ENCODE measurements around the gene LRRTM4. TPM values are rescaled to one million over a fixed set of nuclear protein-coding genes. Genes with fewer than 3 reads are reported as not detected.

The LRRTM4 gene
- total RNA-seq, 1 experiment from 2014 or later, result 12.0 TPM

DNA sequence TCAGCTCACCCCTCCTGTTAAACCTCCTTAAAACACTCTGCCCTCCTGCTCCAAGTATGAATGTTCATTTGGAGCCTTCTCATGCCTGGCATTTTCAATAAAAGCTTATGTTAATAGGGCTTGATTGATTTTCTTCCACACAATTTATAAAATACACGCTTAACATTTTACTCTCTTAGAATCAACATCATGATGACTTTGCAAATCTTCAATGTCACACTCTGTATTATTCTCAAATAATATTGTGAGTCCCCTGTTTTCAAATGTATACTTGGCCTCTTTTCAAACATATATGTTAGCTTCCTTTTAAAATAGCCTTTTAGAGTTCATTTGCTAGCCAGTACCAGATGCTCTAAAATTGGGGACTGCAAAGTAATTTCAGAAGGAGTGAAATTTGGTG lies 520.3 kb downstream of the LRRTM4 start:
- Histone ChIP-seq H3K56ac (ENCODE audit: insufficient read length, low read depth, low read length) (no peak overlapping the region), H3K27ac (ENCODE audit: insufficient read length, low read depth, low read length) (no peak overlapping the region), H4K5ac (ENCODE audit: insufficient read length, low read depth, low read length) (no peak overlapping the region), H3K4ac (ENCODE audit: low read depth, low read length) (no peak overlapping the region), H4K91ac (ENCODE audit: insufficient read length, low read depth, low read length) (no peak overlapping the region), H2BK5ac (ENCODE audit: insufficient read length, low read length) (no peak overlapping the region), H2BK12ac (ENCODE audit: insufficient read length, low read depth, low read length) (no peak overlapping the region), H4K8ac (replicated peaks; ENCODE audit: insufficient read length, low read depth, low read length) (no peak overlapping the region), H3K9ac (ENCODE audit: extremely low read depth, insufficient read length, low read length) (no peak overlapping the region), H3K18ac (ENCODE audit: insufficient read length, low read depth, low read length) (no peak overlapping the region), H4K20me1 (ENCODE audit: control insufficient read depth, insufficient read depth, insufficient read length) (no peaks in the 10 kb centered on the region), H3K9me3 (ENCODE audit: control insufficient read depth, low read depth, low read length) (no peaks in the 10 kb centered on the region), H2AK5ac (ENCODE audit: insufficient read length, low read length) (no peak overlapping the region), H3K14ac (ENCODE audit: insufficient read depth, low read length) (no peak overlapping the region), H3T11ph (ENCODE audit: low read length) (no peak overlapping the region), H2BK15ac (ENCODE audit: low read depth, low read length) (no peak overlapping the region), H3K4me2 (ENCODE audit: insufficient read depth, insufficient read length, low read length) (no peak overlapping the region), H2BK120ac (ENCODE audit: low read depth, low read length, poor library complexity, severe bottlenecking) (no peak overlapping the region), H3K27me3 (ENCODE audit: insufficient read depth, low read length) (no peaks in the 10 kb centered on the region), H3K23ac (ENCODE audit: insufficient read length, low read depth, low read length) (no peak overlapping the region), H3K79me2 (ENCODE audit: insufficient read depth, low read length) (no peaks in the 10 kb centered on the region), H3K4me1 (ENCODE audit: insufficient read depth, low read length) (peaks cover 6% of the 10 kb centered on the region; the same call in 1 of the 2 replicates), H3K23me2 (ENCODE audit: insufficient read length, low read depth, low read length, poor library complexity, severe bottlenecking) (no peaks in the 10 kb centered on the region), H2AFZ (ENCODE audit: low read length) (no peak overlapping the region), H3K79me1 (ENCODE audit: insufficient read depth, low read depth, low read length, poor library complexity, severe bottlenecking) (no peaks in the 10 kb centered on the region), H2BK20ac (ENCODE audit: low read depth, low read length, poor library complexity, severe bottlenecking) (no peak overlapping the region)
- Mint-ChIP-seq H3K4me3 (no peak overlapping the region), H3K36me3 (ENCODE audit: insufficient read depth in 1 of 3, low read depth in 3 of 3) (peaks cover 0 to 16% (median 10%) of the 10 kb centered on the region in 3 experiments; a peak in 5 of 7 replicates), H3K27me3 (ENCODE audit: low read depth) (no peaks in the 10 kb centered on the region), H3K27ac (no peak overlapping the region; a peak in 1 of 7 replicates), H3K4me1 (peaks cover 7 to 18% of the 10 kb centered on the region in 2 experiments), H3K9me3 (peaks cover 4 to 6% of the 10 kb centered on the region in 2 experiments; a peak in 3 of 5 replicates)
- WGBS (ENCODE audit: extremely low coverage, insufficient read length, low lambda C conversion rate), result 100% methylated on average over 1 of the region's 1 CpG
- no peak for DNase-seq
- TF ChIP-seq, protein P1, sequence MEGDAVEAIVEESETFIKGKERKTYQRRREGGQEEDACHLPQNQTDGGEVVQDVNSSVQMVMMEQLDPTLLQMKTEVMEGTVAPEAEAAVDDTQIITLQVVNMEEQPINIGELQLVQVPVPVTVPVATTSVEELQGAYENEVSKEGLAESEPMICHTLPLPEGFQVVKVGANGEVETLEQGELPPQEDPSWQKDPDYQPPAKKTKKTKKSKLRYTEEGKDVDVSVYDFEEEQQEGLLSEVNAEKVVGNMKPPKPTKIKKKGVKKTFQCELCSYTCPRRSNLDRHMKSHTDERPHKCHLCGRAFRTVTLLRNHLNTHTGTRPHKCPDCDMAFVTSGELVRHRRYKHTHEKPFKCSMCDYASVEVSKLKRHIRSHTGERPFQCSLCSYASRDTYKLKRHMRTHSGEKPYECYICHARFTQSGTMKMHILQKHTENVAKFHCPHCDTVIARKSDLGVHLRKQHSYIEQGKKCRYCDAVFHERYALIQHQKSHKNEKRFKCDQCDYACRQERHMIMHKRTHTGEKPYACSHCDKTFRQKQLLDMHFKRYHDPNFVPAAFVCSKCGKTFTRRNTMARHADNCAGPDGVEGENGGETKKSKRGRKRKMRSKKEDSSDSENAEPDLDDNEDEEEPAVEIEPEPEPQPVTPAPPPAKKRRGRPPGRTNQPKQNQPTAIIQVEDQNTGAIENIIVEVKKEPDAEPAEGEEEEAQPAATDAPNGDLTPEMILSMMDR (conservative IDR thresholded peaks at IDR 0.05), result no peak
